ENCODE data around the gene AURKA. TPM values are rescaled to one million over a fixed set of nuclear protein-coding genes. Genes with fewer than 3 reads are reported as not detected.
A peak's percentile ranks its signal among the peaks of the same experiment; 100 is the strongest.
"Not testable (repeated sequence)": the region's sequence is repeated elsewhere in the genome, so short reads cannot be mapped to it uniquely, and the experiment has no call there.

AURKA gene
- total RNA-seq, 1 donor from 2014 or later = 12.4 TPM

GRCh38 chr20:56420940-56421688 is 29.1 kb upstream of the AURKA start:
- no peak for DNase-seq

DNA sequence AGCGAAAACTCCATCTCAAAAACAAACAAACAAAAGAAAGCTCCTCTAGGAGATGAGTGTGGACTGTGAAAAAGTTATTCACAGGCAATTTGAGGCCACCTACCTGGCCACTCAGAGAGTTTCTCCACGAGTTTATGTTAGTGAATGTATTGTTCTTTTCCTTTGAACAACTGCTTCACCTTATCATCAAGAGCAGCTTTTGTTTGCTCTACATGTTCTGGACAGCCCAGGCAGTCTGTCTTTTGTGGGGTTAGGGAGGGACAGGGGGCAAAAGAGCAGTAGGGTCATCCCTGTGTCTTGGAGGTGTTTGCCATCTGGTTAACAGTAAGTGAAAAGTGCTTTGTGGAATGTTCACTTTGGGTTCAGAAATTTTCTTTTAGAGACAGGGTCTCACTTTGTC is 28.0 kb upstream of the AURKA start:
- no peak for DNase-seq

- peak; percentile 52 for DNase-seq
These were observed 26.4 kb upstream of the AURKA start for GRCh38 chr20:56418385-56418861.

DNA sequence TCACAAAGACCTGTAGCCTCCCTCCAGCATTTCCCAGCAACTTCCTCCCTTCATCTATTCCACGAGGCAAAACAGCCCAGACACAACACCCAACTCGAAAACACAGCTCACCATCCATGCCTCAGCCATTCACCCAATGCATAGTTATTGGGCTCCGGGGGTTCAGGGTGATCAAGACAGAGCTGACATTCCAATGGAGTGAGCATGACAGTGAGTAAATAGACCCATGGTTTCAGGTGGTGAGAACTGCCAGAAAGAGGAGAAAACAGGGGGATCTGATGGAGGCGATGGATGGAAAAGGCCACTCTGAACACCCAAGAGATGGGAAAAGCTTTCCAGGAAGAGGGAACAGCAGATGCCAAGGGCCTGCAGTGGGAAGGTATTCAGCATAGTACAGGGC is 25.9 kb upstream of the AURKA start:
- DNase-seq = no peak

DNA sequence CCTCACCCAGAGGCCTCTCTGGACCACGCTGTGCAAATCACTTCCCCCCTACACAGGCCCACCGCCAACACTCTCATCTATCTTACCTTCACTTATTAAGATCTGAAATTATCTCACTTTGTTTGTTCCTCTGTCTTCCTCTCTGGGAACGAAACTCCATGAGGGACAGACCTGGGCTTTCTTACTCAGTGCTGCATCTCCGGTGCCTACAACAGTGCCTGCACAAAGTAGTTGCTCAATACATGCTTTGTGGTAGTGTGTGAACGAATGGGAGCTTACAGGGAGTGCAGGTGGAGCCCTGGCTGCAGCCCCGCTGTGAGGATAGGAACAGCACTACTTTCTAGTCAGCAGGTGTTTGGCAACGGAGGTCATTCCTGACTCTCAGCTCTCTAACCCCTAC is 25.4 kb upstream of the AURKA start:
- DNase-seq = no peak

DNA sequence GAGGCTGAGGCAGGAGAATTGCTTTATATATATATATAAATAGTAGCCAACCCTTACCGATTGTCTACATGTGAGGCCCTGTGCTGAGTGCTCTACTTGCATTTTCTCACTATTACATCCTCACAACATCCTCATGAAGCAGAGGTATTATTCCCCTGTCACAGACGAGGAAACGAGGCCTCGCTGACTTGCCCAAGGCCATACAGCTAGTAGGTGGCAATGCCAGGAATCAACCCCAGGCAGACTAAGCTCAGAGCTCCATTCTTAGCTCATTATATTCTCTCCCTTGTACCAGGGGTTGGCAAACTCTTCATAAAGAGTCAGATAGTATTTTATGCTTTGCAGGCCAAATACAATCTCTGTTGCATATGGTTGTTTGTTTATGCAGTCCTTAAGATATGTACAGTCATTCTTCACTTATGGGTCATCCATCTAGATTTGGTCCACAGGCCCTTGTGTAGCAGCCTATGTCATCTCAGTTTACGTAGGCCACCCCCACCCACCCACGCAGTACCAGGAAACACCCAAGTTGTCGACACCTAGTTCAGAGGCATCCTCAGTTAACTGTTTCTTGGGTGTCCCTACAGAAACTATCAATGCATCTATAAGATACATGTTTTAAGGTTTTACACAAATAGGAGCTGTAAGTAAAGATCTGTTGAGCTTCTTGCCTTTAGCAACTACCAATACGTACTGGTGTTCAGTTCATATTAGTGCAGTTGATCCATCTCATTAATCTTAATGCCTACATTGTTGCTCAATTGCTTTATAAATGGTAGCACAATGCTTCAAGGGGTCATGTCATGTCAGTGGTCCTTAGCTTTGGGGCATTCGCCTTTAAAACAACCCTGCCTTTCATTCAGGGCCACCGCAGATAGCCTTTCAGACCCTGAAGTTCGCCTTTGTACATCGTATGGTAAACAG is 23.1 kb upstream of the AURKA start:
- DNase-seq = no peak

DNA sequence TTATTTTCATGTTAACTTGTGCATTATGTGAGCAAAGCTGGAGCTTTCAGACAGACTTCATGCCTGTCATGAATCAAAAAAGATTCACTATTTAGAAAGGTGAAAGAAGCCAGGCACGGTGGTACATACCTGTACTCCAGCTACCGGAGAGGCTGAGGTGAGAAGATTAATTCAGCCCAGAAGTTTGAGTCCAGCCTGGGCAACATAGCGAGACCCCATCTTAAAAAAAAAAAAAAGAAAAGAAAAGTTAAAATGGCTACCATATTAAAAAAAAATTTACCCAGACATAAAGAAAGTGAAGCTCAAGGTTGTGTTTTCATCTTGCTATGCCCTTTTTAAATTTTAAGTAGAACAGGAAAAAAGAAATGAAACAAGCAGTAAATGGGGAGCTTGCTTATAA is 20.9 kb upstream of the AURKA start:
- no peak for DNase-seq

DNA sequence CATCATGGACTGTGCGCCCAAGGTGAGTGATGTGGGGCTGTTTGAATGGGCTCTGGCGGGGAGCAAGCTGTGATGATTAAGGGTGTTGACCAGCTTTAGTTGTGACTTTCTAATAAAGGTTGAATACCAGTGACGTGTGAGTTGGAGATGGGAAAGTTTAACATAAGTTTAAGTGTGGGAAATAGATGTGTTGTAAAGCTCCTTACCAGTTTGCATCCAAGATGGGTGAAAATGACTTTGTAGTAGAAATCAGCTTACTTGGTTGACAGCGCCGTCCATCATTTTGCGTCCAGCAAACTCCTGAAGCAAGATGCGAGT is 20.4 kb upstream of the AURKA start:
- no peak for DNase-seq

DNA sequence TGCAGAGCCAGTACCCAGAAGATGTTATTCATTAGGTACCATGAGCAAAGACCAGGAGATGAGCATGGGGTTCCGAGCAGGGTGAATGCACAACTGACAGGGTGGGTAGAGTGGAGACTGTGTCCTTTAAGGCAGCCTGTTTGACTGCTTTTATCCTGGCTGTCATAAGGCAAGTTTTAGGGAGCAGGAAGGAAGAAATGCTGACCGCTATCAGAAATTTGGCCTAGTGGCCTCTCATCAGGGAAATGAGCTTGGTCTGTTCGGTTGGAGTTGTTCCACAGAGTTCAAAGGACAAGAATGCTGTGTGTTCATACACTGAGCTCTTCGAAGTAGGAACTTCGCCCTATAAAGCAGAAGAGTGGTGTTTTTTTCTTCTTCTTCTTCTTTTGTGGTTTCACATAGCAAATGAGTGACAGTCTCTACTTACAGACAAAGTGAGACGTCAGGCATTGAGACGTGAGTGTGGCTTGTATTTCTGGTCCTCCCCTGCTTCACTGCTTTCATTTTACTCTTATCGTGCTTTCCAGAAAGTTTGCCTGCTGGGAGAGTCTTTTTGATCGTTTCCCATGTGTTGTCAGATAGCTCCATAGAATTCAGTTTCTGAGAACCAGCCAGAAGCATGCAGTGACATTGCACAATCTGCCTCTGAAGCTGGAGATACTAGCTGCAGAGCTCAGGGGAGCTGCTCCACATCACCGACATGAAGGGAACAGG is 19.9 kb upstream of the AURKA start, which contains the start of gene CASS4:
CASS4 (plus strand) TSS at position 502 of the 714 bp plus-strand sequence; CDS start at position 701, 199 bp downstream.
- peak; percentile 37 for DNase-seq

GRCh38 chr20:56411287-56411686 is 19.3 kb upstream of the AURKA start:
- DNase-seq = not testable (repeated sequence)

- DNase-seq = no peak
These were observed 17.9 kb upstream of the AURKA start for GRCh38 chr20:56409956-56410355.

GRCh38 chr20:56409521-56409920 is 17.5 kb upstream of the AURKA start:
- no peak for DNase-seq

DNA sequence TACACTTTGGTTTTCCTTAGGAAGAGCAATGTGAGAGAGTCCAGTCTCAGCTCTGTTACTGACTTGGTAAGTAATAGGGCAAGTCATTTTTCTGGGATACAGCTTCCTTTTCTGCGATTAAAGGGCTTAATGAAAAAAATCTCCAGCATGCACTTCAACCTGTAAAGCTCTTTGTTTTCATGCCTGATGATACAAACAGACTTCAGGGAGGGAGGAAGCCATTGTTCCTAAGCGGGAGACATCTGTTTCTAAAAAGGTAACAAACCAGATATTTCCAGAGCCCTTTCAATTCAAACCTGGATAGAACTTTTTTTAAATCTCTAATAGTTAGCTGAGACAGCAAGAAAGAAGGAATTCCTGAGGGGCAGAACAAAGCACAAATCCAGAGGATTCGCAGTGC is 14.9 kb upstream of the AURKA start:
- no peak for DNase-seq

- DNase-seq = not testable (repeated sequence)
These were observed 13.3 kb upstream of the AURKA start for GRCh38 chr20:56405356-56405755.

- DNase-seq = no peak
These were observed 11.4 kb upstream of the AURKA start for GRCh38 chr20:56403465-56403864.

GRCh38 chr20:56400001-56400640 is 8.1 kb upstream of the AURKA start:
- DNase-seq = peak; percentile 91

- DNase-seq = no peak
These were observed 3.2 kb upstream of the AURKA start for GRCh38 chr20:56395166-56395565.

- no peak for DNase-seq
These were observed 1.6 kb upstream of the AURKA start for GRCh38 chr20:56393653-56394052.

DNA sequence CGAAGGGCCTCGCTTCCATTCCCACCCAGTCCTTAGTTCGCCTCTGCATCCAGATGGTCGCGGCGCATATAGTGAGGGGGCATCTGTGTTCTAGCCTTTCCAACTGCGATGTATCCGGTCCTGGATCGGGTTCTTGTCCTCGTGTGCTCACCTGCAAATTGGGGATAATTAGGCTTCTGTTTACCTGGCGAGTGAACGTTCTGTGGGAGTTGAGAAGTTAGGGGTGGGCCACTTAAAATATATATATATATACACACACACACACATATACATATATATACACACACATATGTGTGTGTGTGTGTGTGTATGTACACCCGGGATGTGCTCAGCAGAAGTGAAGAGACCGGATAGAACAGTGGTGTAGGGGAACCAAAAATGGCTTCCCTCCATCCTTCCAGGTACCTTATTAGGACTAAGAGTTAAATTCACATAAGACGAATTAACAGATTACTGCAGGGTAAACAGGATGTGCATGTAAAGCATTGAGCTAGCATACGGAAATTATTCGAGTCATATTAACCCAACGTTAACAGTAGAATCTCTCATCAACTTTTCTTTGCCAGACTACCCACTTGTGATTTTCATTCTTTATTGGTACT is 967 bp upstream of the AURKA start:
- peak; percentile 25 for DNase-seq

- peak; percentile 33 for DNase-seq
These were observed 351 bp downstream of the AURKA start for GRCh38 chr20:56391596-56392131.

DNA sequence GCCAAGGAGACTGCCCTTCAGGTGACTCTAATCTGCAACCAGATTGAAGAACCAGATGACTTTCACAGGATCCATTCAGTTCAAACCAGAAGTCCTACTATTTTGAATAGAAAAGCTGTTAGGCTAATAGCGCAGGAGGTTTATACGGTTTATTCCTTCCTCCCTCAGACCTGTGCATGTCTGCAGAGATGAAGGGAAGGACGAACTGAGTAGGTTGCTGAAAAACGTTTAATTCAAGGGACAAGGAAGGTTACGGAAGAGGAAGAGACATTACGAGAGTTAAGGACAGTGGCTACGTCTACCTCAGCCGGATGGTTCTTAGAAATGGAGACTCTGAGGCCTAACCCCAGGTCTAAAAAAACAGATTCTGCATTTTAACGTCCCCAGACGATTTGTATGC is 978 bp downstream of the AURKA start:
- peak; percentile 13 for DNase-seq

DNA sequence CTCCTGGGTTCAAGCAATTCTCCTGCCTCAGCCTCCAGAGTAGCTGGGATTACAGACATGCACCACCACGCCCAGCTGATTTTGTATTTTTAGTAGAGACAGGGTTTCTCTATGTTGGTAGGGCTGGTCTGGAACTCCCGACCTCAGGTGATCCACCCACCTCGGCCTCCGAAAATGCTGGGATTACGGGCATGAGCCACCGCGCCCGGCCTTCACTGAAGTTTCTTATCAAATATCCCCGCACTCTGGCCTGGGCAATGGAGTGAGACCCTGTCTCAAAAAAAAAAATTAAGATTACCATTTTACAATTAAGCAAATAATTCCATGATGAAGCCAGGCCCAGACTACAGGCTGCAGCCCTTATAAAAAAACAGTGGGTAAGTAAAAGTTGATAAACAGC is 1.6 kb downstream of the AURKA start:
- DNase-seq = not testable (repeated sequence)

Measured in dermis blood vessel endothelial cell (primary cell).